Mononuclear cell (primary cell): Measurements from ENCODE around the gene GON4L. TPM values are rescaled to one million over a fixed set of nuclear protein-coding genes. Genes with fewer than 3 reads are reported as not detected.

Source experiments
- H3K27me3 ChIP-seq: 2 replicates; pipeline ENCODE4 v1.6.0; 2011; ENCODE audit warnings: low read length, control low read depth; ENCODE audit not compliant: insufficient read depth
- H3K4me1 ChIP-seq: 2 replicates; pipeline ENCODE4 v1.5.1; 2011; ENCODE audit warnings: mild to moderate bottlenecking, low read length, control low read depth; ENCODE audit not compliant: insufficient read depth
- H3K4me3 ChIP-seq: 2 replicates; pipeline ENCODE4 v1.5.1; 2011; ENCODE audit warnings: mild to moderate bottlenecking, low read length, moderate library complexity
- H3K9me3 ChIP-seq: 2 replicates; pipeline ENCODE4 v1.5.1; 2011; ENCODE audit warnings: low read depth, mild to moderate bottlenecking, control low read depth, low read length
- total RNA-seq: library from RNA; depleted of rRNA; stranded (reverse); fragments of >200 nt; gene quantifications from one replicate; pipeline ENCODE4 v1.2.3, GENCODE V29; 2012

The GON4L gene
- total RNA-seq, 1 donor: 54.9 TPM

- H3K4me1 ChIP-seq: no peaks in the 10 kb centered on the region
- no peaks in the 10 kb centered on the region for H3K27me3 ChIP-seq
- no peak overlapping the region for H3K4me3 ChIP-seq
- H3K9me3 ChIP-seq: no peaks in the 10 kb centered on the region
Measured at GRCh38 chr1:155884982-155885381, 28.0 kb upstream of the GON4L start.

- no peak overlapping the region for H3K4me3 ChIP-seq
- no peaks in the 10 kb centered on the region for H3K4me1 ChIP-seq
- no peaks in the 10 kb centered on the region for H3K27me3 ChIP-seq
- H3K9me3 ChIP-seq: no peaks in the 10 kb centered on the region
Measured at GRCh38 chr1:155884031-155884960, 27.3 kb upstream of the GON4L start.

DNA sequence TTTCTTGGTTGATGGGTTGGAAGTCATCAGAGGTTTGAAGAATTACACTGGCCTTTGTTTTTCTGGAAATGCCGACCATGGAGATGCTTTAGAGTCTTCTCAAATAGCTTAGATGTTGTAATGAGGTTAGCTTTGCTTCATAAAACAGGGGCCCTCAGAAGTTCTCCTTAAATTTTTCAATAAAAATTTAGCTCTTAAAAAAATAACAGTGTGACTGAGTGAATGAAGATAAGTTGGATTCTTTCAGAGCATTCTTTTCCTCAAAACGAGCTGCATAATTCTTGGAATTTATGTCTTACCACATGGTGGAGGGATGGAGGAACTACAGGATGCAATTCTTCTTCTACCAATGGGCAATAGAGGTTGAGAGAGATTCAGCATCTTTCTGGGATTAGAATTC, 25.8 kb upstream of the GON4L start:
- H3K27me3 ChIP-seq: no peaks in the 10 kb centered on the region

GRCh38 chr1:155882235-155882634, 25.2 kb upstream of the GON4L start:
- no peaks in the 10 kb centered on the region for H3K4me1 ChIP-seq
- no peaks in the 10 kb centered on the region for H3K9me3 ChIP-seq
- no peaks in the 10 kb centered on the region for H3K27me3 ChIP-seq
- no peak overlapping the region for H3K4me3 ChIP-seq

More for the DNA sequence above, 25.8 kb upstream of the GON4L start:
- Histone ChIP-seq H3K4me3 (no peak overlapping the region), H3K4me1 (no peaks in the 10 kb centered on the region), H3K9me3 (no peaks in the 10 kb centered on the region)

DNA sequence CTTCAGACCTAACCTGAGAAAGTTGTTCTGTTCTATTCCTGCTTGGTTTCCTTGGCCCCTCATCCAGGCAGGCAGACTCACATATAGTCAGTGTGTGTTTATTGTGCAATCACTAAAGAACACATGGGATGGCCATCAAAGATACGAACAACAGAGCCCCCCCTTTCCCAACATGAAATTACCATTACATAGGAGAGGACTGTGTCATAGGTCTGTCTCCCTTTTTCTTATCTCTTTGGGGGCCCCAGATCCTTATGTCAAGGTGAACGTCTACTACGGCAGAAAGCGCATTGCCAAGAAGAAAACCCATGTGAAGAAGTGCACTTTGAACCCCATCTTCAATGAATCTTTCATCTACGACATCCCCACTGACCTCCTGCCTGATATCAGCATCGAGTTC, 23.9 kb upstream of the GON4L start:
- Histone ChIP-seq H3K27me3 (no peaks in the 10 kb centered on the region), H3K4me1 (no peaks in the 10 kb centered on the region), H3K9me3 (no peaks in the 10 kb centered on the region), H3K4me3 (no peak overlapping the region)

DNA sequence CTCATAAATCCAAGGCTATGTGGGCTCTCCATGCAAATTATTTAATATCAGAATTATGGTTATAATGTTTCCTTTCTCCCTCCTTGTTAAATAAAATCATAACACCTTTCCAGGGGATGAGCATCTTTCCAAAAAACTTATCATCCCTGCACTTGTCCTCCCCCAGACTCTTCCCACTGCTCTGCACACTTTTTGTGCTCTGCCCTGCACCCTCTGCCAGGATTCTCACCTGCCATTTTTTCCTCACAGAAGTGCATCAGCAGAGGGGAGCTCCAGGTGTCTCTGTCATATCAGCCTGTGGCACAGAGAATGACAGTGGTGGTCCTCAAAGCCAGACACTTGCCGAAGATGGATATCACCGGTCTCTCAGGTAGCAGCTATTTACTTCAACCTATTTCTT, 23.2 kb upstream of the GON4L start:
- no peaks in the 10 kb centered on the region for H3K27me3 ChIP-seq
- no peak overlapping the region for H3K4me3 ChIP-seq
- no peaks in the 10 kb centered on the region for H3K9me3 ChIP-seq
- no peaks in the 10 kb centered on the region for H3K4me1 ChIP-seq

DNA sequence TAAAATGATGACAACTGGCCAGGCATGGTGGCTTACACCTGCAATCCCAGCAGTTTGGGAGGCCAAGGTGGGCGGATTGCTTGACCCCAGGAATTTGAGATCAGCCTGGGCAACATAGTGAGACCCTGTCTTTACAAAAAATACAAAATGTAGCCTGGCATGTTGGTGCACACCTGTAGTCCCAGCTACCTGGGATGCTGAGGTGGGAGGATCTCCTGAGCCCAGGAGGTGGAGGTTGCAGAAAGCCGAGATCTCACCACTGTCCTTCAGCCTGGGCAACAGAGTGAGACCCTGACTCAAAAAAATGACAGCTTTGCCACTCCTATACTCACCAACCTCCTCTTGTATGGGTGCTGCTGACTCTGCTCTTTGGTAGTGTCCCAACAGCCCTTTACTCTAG, 20.9 kb upstream of the GON4L start:
- H3K4me1 ChIP-seq: no peaks in the 10 kb centered on the region
- no peak overlapping the region for H3K4me3 ChIP-seq
- no peaks in the 10 kb centered on the region for H3K9me3 ChIP-seq
- no peaks in the 10 kb centered on the region for H3K27me3 ChIP-seq

GRCh38 chr1:155873860-155874259, 16.8 kb upstream of the GON4L start:
- Histone ChIP-seq H3K9me3 (no peaks in the 10 kb centered on the region), H3K4me1 (no peaks in the 10 kb centered on the region), H3K4me3 (no peak overlapping the region), H3K27me3 (no peaks in the 10 kb centered on the region)

- no peaks in the 10 kb centered on the region for H3K4me1 ChIP-seq
- no peaks in the 10 kb centered on the region for H3K27me3 ChIP-seq
- no peaks in the 10 kb centered on the region for H3K9me3 ChIP-seq
- H3K4me3 ChIP-seq: no peak overlapping the region
Measured at GRCh38 chr1:155872527-155872926, 15.5 kb upstream of the GON4L start.

DNA sequence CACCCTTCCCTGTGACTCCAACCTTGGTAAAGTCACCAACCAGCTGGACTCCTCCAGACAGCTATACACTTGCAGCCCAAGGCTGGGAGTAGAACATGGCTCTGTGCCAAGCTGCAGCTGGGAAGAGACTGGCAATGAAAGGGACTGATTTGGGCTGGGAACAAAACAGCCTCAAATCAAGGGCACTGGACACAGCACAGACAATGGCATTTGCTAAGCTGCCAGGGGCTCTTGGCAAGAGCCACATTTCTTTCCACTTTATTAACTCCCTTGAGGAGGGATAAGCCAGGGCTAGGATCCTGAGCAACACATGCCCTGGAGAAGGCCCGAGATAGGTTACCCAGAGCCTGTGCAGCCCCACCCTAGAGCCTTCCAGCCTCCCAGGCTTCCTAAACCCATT, 14.4 kb upstream of the GON4L start:
- H3K4me3 ChIP-seq: no peak overlapping the region
- no peaks in the 10 kb centered on the region for H3K4me1 ChIP-seq
- no peaks in the 10 kb centered on the region for H3K9me3 ChIP-seq
- no peaks in the 10 kb centered on the region for H3K27me3 ChIP-seq

GRCh38 chr1:155867766-155868165, 10.8 kb upstream of the GON4L start:
- Histone ChIP-seq H3K4me1 (no peaks in the 10 kb centered on the region), H3K9me3 (no peaks in the 10 kb centered on the region), H3K27me3 (no peaks in the 10 kb centered on the region), H3K4me3 (no peak overlapping the region)

GRCh38 chr1:155864393-155864792, 7.4 kb upstream of the GON4L start:
- no peaks in the 10 kb centered on the region for H3K9me3 ChIP-seq
- H3K4me3 ChIP-seq: no peak overlapping the region
- no peaks in the 10 kb centered on the region for H3K27me3 ChIP-seq
- H3K4me1 ChIP-seq: peaks cover 16% of the 10 kb centered on the region

DNA sequence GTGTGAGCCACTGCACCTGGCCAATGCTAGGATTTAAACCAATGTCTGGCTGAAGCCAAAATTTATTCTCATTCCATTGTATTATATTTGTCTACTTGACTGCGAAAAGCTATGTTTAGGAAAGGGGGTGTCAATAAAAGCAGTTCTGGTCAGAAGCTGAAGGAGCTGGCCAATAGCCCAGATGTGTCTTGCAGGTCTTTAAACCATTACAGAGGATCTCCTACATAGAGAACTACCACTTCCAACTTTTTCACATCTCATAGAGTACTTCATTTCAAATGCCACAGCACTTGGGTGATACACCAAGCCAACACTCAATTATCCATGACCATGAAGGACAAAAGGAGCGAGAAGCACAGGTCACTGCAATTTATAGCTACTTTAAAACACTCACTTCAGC, 4.9 kb upstream of the GON4L start:
- H3K27me3 ChIP-seq: no peaks in the 10 kb centered on the region

DNA sequence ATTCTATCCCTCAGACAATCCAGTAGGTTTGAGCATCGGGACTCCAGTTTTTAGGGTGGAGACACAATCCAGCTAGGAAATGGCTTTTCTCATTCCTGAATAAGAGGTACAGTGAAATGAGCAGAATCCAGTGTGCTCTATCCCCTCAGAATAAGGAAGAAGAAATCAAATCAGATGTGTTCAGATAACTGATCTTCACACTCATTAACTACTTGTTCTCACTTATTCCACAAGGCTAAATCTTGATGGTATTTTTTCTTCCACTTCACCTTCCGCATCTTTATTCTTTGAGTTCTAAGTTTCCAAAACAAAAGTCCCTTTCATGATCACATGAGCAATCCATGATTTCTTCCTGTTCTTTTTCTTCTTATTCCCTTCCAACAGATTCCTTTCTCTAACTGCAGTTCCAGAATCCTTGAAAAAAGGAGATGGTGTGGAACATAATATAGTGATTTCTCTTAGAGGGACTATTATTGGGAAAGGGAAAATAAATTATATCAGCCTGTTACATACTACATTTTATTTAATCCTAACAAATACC, 4.0 kb upstream of the GON4L start:
- Histone ChIP-seq H3K4me3 (no peak overlapping the region), H3K27me3 (no peaks in the 10 kb centered on the region), H3K9me3 (no peaks in the 10 kb centered on the region), H3K4me1 (peaks cover 43% of the 10 kb centered on the region)

More for the DNA sequence above, 4.9 kb upstream of the GON4L start:
- no peak overlapping the region for H3K4me3 ChIP-seq
- H3K4me1 ChIP-seq: peaks cover 35% of the 10 kb centered on the region
- H3K9me3 ChIP-seq: no peaks in the 10 kb centered on the region

GRCh38 chr1:155859881-155860871, 3.2 kb upstream of the GON4L start:
- Histone ChIP-seq H3K4me3 (peak overlapping the region; percentile 57), H3K4me1 (peaks cover 45% of the 10 kb centered on the region), H3K9me3 (no peaks in the 10 kb centered on the region), H3K27me3 (no peaks in the 10 kb centered on the region)
